GM23248 (cell line): Measurements from ENCODE around the gene PDE2A. TPM values are rescaled to one million over a fixed set of nuclear protein-coding genes. Genes with fewer than 3 reads are reported as not detected.

Experiments used
- DNase-seq: peaks from one replicate; pipeline ENCODE4 v3.0.0-alpha.2; 2015
- H2AFZ ChIP-seq: fragments of 200-600 bp; sonication (generic); 2 replicates; pipeline ENCODE4 v1.6.1; 2016; ENCODE audit warnings: antibody characterized with exemption
- H3F3A ChIP-seq: fragments of 200-600 bp; sonication (generic); 2 replicates; pipeline ENCODE4 v1.6.1; 2016; ENCODE audit warnings: mild to moderate bottlenecking, antibody characterized with exemption, mixed run types; ENCODE audit not compliant: insufficient read depth
- H3K27ac ChIP-seq: fragments of 200-600 bp; sonication (generic); 2 replicates; pipeline ENCODE4 v1.5.1; 2016; ENCODE audit warnings: mild to moderate bottlenecking
- H3K27me3 ChIP-seq: fragments of 200-600 bp; sonication (generic); replicated peaks from 2 replicates; pipeline ENCODE4 v1.6.1; 2016; ENCODE audit warnings: mild to moderate bottlenecking; ENCODE audit not compliant: insufficient read depth
- H3K36me3 ChIP-seq: fragments of 200-600 bp; sonication (generic); 2 replicates; pipeline ENCODE4 v1.6.1; 2016; ENCODE audit warnings: low read depth, mild to moderate bottlenecking
- H3K4me1 ChIP-seq: fragments of 200-600 bp; sonication (generic); 2 replicates; pipeline ENCODE4 v1.6.1; 2016; ENCODE audit warnings: mild to moderate bottlenecking; ENCODE audit not compliant: insufficient read depth
- H3K4me2 ChIP-seq: fragments of 200-600 bp; sonication (generic); one replicate; pipeline ENCODE4 v1.6.1; 2016; ENCODE audit warnings: mild to moderate bottlenecking; ENCODE audit not compliant: unreplicated experiment
- H3K4me3 ChIP-seq: fragments of 200-600 bp; sonication (generic); 2 replicates; pipeline ENCODE4 v1.5.1; 2016; ENCODE audit warnings: mild to moderate bottlenecking
- H3K79me2 ChIP-seq: fragments of 200-600 bp; sonication (generic); 2 replicates; pipeline ENCODE4 v1.6.1; 2016; ENCODE audit warnings: mild to moderate bottlenecking; ENCODE audit not compliant: insufficient read depth
- H3K9ac ChIP-seq: fragments of 200-600 bp; sonication (generic); 2 replicates; pipeline ENCODE4 v1.6.1; 2016; ENCODE audit warnings: mild to moderate bottlenecking
- H3K9me2 ChIP-seq: fragments of 200-600 bp; sonication (generic); 2 replicates; pipeline ENCODE4 v1.6.1; 2016; ENCODE audit warnings: mixed run types, mild to moderate bottlenecking, moderate library complexity; ENCODE audit not compliant: insufficient read depth
- H3K9me3 ChIP-seq: fragments of 200-600 bp; sonication (generic); one replicate; pipeline ENCODE4 v1.6.1; 2017; ENCODE audit warnings: low read depth
- H4K20me1 ChIP-seq: fragments of 200-600 bp; sonication (generic); 2 replicates; pipeline ENCODE4 v1.6.0; 2016; ENCODE audit not compliant: insufficient read depth
- EZH2 ChIP-seq: fragments of 200-600 bp; sonication (generic); IDR thresholded peaks from 2 replicates; pipeline ENCODE4 v1.6.1; 2018; ENCODE audit warnings: antibody characterized with exemption, mild to moderate bottlenecking; ENCODE audit not compliant: insufficient read depth, poor library complexity, severe bottlenecking
- EZH2phosphoT487 ChIP-seq: fragments of 200-600 bp; sonication (generic); IDR thresholded peaks from 2 replicates; pipeline ENCODE4 v1.6.1; 2018; ENCODE audit warnings: antibody characterized with exemption, moderate library complexity, mild to moderate bottlenecking, low read depth; ENCODE audit not compliant: insufficient read depth
- WGBS, 2 experiments: methylation state at CpG; one replicate each; pipeline ENCODE4 v1.1.6; 2015 to 2017; ENCODE audit warnings: low lambda C conversion rate in 2 of 2, low coverage in 1 of 2; ENCODE audit errors: missing lambda C conversion rate in 2 of 2; 5-methylcytosine and 5-hydroxymethylcytosine counted together
- in situ Hi-C: fragments of 300-500 bp; cut with MboI; formaldehyde crosslinking; loops from 2 replicates; pipeline ENCODE4 v1.15.0; 2020
- polyA plus RNA-seq: library from polyadenylated mRNA; unstranded; fragments of >200 nt; fragmentation: Nextera tagmentation; extraction: Ambion mirVana; gene quantifications from 2 replicates; pipeline ENCODE4 v1.2.1, GENCODE V29; 2016
- total RNA-seq: library from RNA; depleted of rRNA; stranded (reverse); fragments of >200 nt; shearing (Covaris generic); gene quantifications from 2 replicates; pipeline ENCODE4 v1.2.3, GENCODE V29; 2014

PDE2A gene
- total and polyA plus RNA-seq, 2 experiments from 2014 or later, result 1.0 to 2.3 TPM

DNA sequence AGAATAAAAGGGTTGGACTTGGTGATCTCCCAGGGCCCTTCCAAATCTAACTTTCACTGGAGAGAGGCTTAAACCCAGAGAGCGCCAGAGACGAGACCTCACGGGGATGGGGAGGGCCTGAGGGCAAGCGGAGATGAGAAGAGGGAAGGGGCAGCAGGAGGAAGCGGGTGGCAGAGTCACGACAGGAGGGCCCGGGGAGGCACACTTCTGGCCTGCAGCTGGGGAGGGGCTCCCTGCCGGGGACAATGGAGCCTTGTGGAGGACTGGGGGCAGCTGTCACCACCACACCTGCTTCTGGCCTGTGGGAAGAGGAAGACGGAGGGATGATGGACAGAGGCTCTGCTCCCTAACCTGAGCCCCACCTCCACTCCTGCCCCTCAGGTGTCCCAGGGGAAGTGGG lies 40.2 kb downstream of the PDE2A start:
- in situ Hi-C loops, result no loop called here
- H3K9me2 ChIP-seq, result no peaks in the 10 kb centered on the region
- H3F3A ChIP-seq, result no peaks in the 10 kb centered on the region
- 80 to 87% methylated on average over 9 of the region's 9 CpGs for WGBS, 2 experiments
- no peak overlapping the region for H2AFZ ChIP-seq
- peaks cover 8% of the 10 kb centered on the region; the same call in 1 of the 2 replicates for H3K27me3 ChIP-seq
- H3K4me2 ChIP-seq, result no peak overlapping the region
- no peak overlapping the region for H3K9ac ChIP-seq
- H3K9me3 ChIP-seq, result no peaks in the 10 kb centered on the region
- H3K27ac ChIP-seq, result no peak overlapping the region
- no peak overlapping the region for H3K4me3 ChIP-seq
- no peaks in the 10 kb centered on the region for H4K20me1 ChIP-seq
- no peak for TF ChIP-seq EZH2
- no peak for TF ChIP-seq EZH2phosphoT487
- DNase-seq, result no peak
- H3K36me3 ChIP-seq, result no peaks in the 10 kb centered on the region
- H3K4me1 ChIP-seq, result no peaks in the 10 kb centered on the region
- H3K79me2 ChIP-seq, result no peaks in the 10 kb centered on the region

DNA sequence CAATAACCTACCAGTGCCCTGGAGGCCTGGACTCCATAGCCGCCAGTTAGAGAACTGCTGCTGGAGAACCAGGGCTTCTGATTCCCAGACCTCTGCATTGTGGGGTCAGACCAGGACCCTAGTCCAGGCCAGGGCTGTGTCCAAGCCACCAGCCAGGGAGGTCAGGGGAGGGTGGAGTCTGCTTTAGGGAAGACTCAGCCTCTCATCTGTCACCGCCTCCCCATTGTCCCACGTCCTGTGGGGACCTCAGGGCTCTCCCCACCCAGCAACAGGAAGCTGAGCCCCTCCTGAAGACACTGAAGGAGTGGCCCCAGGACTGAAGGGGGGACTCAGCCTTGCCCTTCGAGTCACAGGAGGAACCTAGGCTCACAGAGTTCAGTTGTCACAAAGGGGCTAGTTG lies 41.2 kb downstream of the PDE2A start:
- 81 to 86% methylated on average over 4 of the region's 4 CpGs for WGBS, 2 experiments

DNA sequence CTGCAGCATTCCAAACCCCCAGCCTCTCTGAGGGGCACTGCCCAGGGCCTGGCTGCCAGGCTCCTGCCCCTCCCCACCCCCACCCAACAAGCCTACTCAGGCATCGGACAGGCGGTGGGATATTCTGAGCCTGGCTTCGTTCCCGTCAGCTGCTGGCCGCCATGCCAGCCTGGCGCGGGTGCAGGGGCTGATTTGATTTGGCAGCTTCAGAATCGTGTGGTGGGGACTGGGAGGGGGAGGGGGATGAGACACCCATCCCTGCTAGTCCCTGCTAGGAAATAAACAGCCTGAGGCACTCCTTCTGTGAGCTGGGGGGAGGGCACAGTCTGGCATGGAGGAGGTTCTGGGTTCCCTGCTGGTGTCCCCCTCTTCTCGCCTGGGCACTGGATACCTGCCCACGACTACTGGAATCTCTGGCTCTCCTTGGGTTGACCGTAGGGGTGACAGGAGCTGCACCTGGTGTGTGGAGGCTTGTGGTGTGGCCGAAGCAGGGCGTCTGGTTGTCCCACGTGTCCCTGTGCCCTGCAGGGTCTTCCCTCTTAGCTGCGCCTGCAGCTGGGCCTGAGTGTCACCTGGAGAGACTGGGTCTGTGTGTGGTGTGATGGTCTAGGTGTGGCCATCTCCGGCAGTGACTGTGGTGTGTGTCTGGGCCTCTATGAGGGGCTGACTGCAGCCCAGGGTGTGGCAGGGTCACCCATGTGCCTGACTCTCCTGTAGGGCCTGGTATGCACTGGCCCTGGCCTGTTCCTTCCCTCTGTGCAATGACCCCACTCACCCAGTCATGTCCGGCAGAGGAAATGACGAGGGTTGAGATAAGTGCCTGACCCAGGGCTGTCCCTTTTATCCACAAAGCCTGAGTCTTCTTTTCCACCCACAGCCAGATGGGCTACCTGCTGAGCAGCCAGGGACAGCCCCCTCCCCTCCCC lies 42.2 kb downstream of the PDE2A start:
- H3K79me2 ChIP-seq, result no peaks in the 10 kb centered on the region
- H3K4me1 ChIP-seq, result no peaks in the 10 kb centered on the region
- no peak overlapping the region for H3K27ac ChIP-seq
- WGBS, 2 experiments, result 70 to 78% methylated on average over 17 to 18 of the region's 18 CpGs
- no peaks in the 10 kb centered on the region for H3K9me3 ChIP-seq
- no peaks in the 10 kb centered on the region for H4K20me1 ChIP-seq
- H3K27me3 ChIP-seq, result no peaks in the 10 kb centered on the region
- no peaks in the 10 kb centered on the region for H3K9me2 ChIP-seq
- no peak overlapping the region for H3K4me3 ChIP-seq
- no peak for DNase-seq
- no peak overlapping the region for H3K9ac ChIP-seq
- in situ Hi-C loops, result no loop called here
- no peak overlapping the region for H3K4me2 ChIP-seq
- no peaks in the 10 kb centered on the region for H3K36me3 ChIP-seq
- no peak overlapping the region for H2AFZ ChIP-seq
- no peaks in the 10 kb centered on the region for H3F3A ChIP-seq
- TF ChIP-seq EZH2 (no peak), EZH2phosphoT487 (no peak)

More for the DNA sequence above, 41.2 kb downstream of the PDE2A start:
- no peak overlapping the region for H2AFZ ChIP-seq
- H3K4me3 ChIP-seq, result no peak overlapping the region
- H3K9me3 ChIP-seq, result no peaks in the 10 kb centered on the region
- no peaks in the 10 kb centered on the region for H3K27me3 ChIP-seq
- no peak for DNase-seq
- no peak for TF ChIP-seq EZH2
- in situ Hi-C loops, result no loop called here
- no peak overlapping the region for H3K27ac ChIP-seq
- H3F3A ChIP-seq, result no peaks in the 10 kb centered on the region
- H3K36me3 ChIP-seq, result no peaks in the 10 kb centered on the region
- H3K4me2 ChIP-seq, result no peak overlapping the region
- H3K9ac ChIP-seq, result no peak overlapping the region
- no peaks in the 10 kb centered on the region for H3K9me2 ChIP-seq
- H3K4me1 ChIP-seq, result no peaks in the 10 kb centered on the region
- H4K20me1 ChIP-seq, result no peaks in the 10 kb centered on the region
- H3K79me2 ChIP-seq, result no peaks in the 10 kb centered on the region

DNA sequence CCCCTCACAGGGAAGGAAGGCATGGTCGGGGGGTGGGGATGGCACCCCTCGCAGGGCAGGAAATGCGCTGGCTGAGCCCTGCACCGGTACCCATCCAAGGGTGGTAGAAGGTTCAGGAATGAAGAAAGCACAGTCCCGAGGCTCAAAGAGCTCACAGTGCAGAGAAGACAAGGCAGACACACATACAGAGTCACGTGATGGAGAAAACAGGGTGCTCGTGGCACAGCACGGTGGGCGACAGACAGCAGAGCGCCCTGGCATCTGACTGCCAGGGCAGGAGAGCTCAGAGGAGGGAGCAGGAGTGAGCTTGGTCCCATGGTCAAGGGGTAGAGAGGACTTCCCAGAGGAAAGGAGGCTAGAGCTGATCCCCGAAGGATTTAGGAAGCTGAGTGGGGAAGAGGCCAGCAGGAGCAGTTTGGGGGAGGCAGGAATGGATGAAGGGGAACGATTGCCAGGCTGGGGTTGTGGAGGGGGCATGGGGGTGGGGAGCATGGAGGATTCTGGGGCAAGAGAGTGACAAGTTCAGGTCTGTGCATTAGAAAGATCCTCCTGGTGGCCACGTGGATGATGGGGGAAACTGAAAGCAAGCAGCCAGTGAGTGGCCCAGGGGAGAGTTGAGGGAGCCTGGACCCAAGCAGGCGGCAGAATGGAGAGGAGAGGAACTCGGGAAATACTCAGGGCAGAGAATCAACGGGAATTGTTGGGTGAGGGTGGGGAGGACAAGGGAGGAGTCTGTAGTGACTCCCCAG lies 43.9 kb downstream of the PDE2A start:
- in situ Hi-C loops, result no loop called here
- Histone ChIP-seq H3K27ac (no peak overlapping the region), H3K9me2 (no peaks in the 10 kb centered on the region), H3K36me3 (no peaks in the 10 kb centered on the region), H3F3A (no peaks in the 10 kb centered on the region), H2AFZ (no peak overlapping the region), H4K20me1 (no peaks in the 10 kb centered on the region), H3K9me3 (no peaks in the 10 kb centered on the region), H3K4me2 (no peak overlapping the region), H3K9ac (no peak overlapping the region), H3K27me3 (no peaks in the 10 kb centered on the region), H3K4me3 (no peak overlapping the region), H3K79me2 (no peaks in the 10 kb centered on the region), H3K4me1 (no peaks in the 10 kb centered on the region)
- 71% methylated on average over 15 to 16 of the region's 16 CpGs for WGBS, 2 experiments
- TF ChIP-seq EZH2 (no peak), EZH2phosphoT487 (no peak)
- no peak for DNase-seq
